Measurements from ENCODE around the gene MCOLN2.
"Not testable (repeated sequence)": the region's sequence is repeated elsewhere in the genome, so short reads cannot be mapped to it uniquely, and the experiment has no call there.

The MCOLN2 gene

GRCh38 chr1:84918726-84919336 lies 78.1 kb downstream of the MCOLN2 start:
- DNase-seq (ENCODE audit: extremely low spot score): no peak
- TF ChIP-seq TARDBP (IDR thresholded peaks at IDR 0.05) (no peak), FOXK2 (IDR thresholded peaks at IDR 0.05) (no peak), FOXM1 (IDR thresholded peaks at IDR 0.05; ENCODE audit: borderline replicate concordance) (no peak), NFRKB (IDR thresholded peaks at IDR 0.05) (no peak), SUZ12 (IDR thresholded peaks at IDR 0.05) (no peak), BHLHE40 (IDR thresholded peaks at IDR 0.05; ENCODE audit: borderline replicate concordance) (no peak), SP1 (IDR thresholded peaks at IDR 0.05) (no peak), HDGF (IDR thresholded peaks at IDR 0.05; ENCODE audit: borderline replicate concordance) (no peak), FOXA1 (IDR thresholded peaks at IDR 0.05) (no peak), LEF1 (IDR thresholded peaks at IDR 0.05; ENCODE audit: borderline replicate concordance) (no peak), ELF4 (IDR thresholded peaks at IDR 0.05) (no peak), L3MBTL2 (conservative IDR thresholded peaks at IDR 0.05) (no peak), PKNOX1 (IDR thresholded peaks at IDR 0.05) (no peak), ZNF384 (IDR thresholded peaks at IDR 0.05) (no peak), ARNT (IDR thresholded peaks at IDR 0.05) (no peak), CTBP1 (IDR thresholded peaks at IDR 0.05; ENCODE audit: borderline replicate concordance) (no peak)
- CTCF ChIA-PET: no interaction called here
- POLR2A ChIA-PET: no interaction called here

DNA sequence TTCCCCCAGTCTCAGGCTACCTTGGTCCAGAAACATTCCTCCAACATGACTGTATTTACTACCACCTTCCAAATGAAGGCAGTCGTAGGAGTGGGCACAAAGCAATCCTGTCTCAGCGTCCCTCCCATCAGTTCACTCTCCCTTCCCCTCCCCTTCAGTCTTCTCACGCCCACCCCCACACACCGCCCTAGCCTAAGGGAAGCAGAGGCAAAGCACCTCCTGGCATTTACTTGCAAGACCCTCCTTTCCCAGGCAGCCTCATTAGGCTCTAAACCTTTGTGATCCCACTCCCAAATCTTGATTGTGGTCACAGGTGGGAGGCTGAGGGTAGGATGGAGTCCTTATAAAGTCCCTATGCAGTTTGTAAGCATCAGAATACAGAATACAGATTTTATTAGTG lies 80.0 kb downstream of the MCOLN2 start:
- no peak for TF ChIP-seq ELF4 (IDR thresholded peaks at IDR 0.05)
- TF ChIP-seq FOXA1 (IDR thresholded peaks at IDR 0.05): no peak
- TF ChIP-seq ARNT (IDR thresholded peaks at IDR 0.05): no peak
- no peak for TF ChIP-seq TARDBP (IDR thresholded peaks at IDR 0.05)
- no peak for TF ChIP-seq CTBP1 (IDR thresholded peaks at IDR 0.05; ENCODE audit: borderline replicate concordance)
- TF ChIP-seq SP1 (IDR thresholded peaks at IDR 0.05): no peak
- TF ChIP-seq LEF1 (IDR thresholded peaks at IDR 0.05; ENCODE audit: borderline replicate concordance): no peak
- TF ChIP-seq PKNOX1 (IDR thresholded peaks at IDR 0.05): no peak
- no peak for TF ChIP-seq ZNF384 (IDR thresholded peaks at IDR 0.05)
- no peak for TF ChIP-seq L3MBTL2 (conservative IDR thresholded peaks at IDR 0.05)
- TF ChIP-seq HDGF (IDR thresholded peaks at IDR 0.05; ENCODE audit: borderline replicate concordance): no peak
- no peak for TF ChIP-seq BHLHE40 (IDR thresholded peaks at IDR 0.05; ENCODE audit: borderline replicate concordance)
- TF ChIP-seq NFRKB (IDR thresholded peaks at IDR 0.05): no peak
- no peak for TF ChIP-seq FOXM1 (IDR thresholded peaks at IDR 0.05; ENCODE audit: borderline replicate concordance)
- TF ChIP-seq FOXK2 (IDR thresholded peaks at IDR 0.05): no peak
- TF ChIP-seq SUZ12 (IDR thresholded peaks at IDR 0.05): no peak
- POLR2A ChIA-PET: no interaction called here
- CTCF ChIA-PET: no interaction called here
- no peak for DNase-seq (ENCODE audit: extremely low spot score)

GRCh38 chr1:84913555-84913892 lies 83.4 kb downstream of the MCOLN2 start:
- CTCF ChIA-PET: interaction anchor here (0.9 to 1.5 kb wide), 5 partner anchors 15 to 141 kb away, joined by 3 to 7 read pairs (median 5); partner anchors contain the start of gene LPAR3

DNA sequence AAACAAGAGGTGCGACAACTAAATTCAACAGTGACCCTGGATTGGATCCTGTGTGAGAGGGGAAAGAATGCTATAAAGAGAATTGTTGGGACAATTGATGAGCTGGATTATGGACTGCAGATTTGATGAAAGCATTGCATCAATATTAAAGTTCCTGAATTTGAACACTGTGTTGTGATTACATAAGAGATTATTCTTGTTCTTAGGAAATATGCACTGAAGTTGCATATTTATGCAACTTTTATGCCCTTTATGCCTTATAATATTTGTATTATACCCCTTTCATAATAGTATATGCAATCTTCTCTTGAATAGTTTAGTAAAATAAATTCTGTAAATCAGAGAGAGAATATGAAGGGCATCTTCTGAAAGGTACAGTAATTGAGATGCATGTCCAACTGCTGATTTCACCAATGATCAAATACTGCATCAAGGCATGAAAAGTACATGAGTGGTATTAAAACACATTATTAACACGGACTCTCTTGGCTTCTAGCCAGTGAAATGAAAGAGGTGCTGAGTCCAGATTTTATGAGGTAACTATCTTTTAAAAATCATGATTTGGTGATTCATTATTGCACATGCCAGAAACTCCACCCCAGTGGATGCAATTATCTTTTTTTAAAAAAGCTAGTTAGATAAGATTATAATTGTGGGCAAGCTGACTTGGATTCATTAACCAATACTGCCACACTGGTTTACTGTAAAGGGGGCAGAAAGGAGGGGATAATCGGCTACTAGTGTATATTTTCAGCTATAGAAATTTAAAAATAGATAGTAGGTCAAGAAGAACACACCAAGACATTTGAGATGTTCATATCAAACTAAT lies 84.0 kb downstream of the MCOLN2 start:
- no peak for DNase-seq (ENCODE audit: extremely low spot score)
- TF ChIP-seq SUZ12 (IDR thresholded peaks at IDR 0.05) (no peak), HDGF (IDR thresholded peaks at IDR 0.05; ENCODE audit: borderline replicate concordance) (no peak), ELF4 (IDR thresholded peaks at IDR 0.05) (no peak), BHLHE40 (IDR thresholded peaks at IDR 0.05; ENCODE audit: borderline replicate concordance) (no peak), ZNF384 (IDR thresholded peaks at IDR 0.05) (no peak), PKNOX1 (IDR thresholded peaks at IDR 0.05) (no peak), FOXK2 (IDR thresholded peaks at IDR 0.05) (no peak), LEF1 (IDR thresholded peaks at IDR 0.05; ENCODE audit: borderline replicate concordance) (no peak), FOXA1 (IDR thresholded peaks at IDR 0.05) (no peak)
- POLR2A ChIA-PET: interaction anchor here (0.8 kb wide), 1 partner anchor 20 kb away, joined by 3 read pairs; the partner anchor contains the start of gene LPAR3
- CTCF ChIA-PET: interaction anchor here (0.9 to 1.5 kb wide), 5 partner anchors 15 to 141 kb away, joined by 3 to 7 read pairs (median 5); partner anchors contain the start of gene LPAR3

More at GRCh38 chr1:84913555-84913892, 83.4 kb downstream of the MCOLN2 start:
- DNase-seq (ENCODE audit: extremely low spot score): peak; percentile 69
- POLR2A ChIA-PET: interaction anchor here (0.8 kb wide), 2 partner anchors 10 to 20 kb away, joined by 3 read pairs; partner anchors contain the start of gene LPAR3
- no peak for TF ChIP-seq LEF1 (IDR thresholded peaks at IDR 0.05; ENCODE audit: borderline replicate concordance)
- TF ChIP-seq CTBP1 (IDR thresholded peaks at IDR 0.05; ENCODE audit: borderline replicate concordance): peak; percentile 38; the same call in 1 of the 2 replicates

DNA sequence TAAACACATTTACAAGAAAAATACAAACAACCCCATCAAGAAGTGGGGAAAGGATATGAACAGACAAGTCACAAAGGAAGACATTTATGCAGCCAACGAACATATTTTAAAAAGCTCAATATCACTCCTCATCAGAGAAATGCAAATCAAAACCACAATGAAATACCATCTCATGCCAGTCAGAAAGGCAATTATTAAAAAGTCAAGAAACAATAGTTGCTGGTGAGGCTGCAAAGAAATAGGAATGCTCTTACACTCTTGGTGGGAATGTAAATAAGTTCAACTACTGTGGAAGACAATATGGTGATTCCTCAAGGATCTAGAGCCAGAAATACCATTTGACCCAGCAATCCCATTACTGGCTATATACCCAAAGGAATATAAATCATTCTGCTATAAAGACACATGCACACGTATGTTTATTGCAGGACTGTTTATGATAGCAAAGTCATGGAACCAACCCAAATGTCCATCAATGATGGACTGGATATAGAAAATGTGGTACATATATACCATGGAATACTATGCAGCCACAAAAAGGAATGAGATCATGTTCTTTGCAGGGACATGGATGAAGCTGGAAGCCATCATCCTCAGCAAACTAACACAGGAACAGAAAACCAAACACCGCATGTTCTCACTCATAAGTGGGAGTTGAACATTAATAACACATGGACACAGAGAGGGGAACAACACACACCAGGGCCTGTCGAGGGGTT lies 88.0 kb downstream of the MCOLN2 start:
- DNase-seq (ENCODE audit: extremely low spot score); CTCF ChIA-PET; POLR2A ChIA-PET: not testable (repeated sequence)
